Stimulated activated CD4-positive, alpha-beta T cell treated with anti-CD3 and anti-CD28 coated beads, Interleukin-15, amount 100 ng/mL, for 48 hours (primary cell): ENCODE measurements around the gene ENO2.
"Not testable (repeated sequence)": the region's sequence is repeated elsewhere in the genome, so short reads cannot be mapped to it uniquely, and the experiment has no call there.

Experiments used
- DNase-seq, 2 donors: peaks; one replicate each; pipeline ENCODE4 v3.0.0-alpha.2; 2020; ENCODE audit warnings: low read depth in 2 of 2

The ENO2 gene

GRCh38 chr12:6886206-6886999 lies 28.0 kb upstream of the ENO2 start:
- not testable (repeated sequence) for DNase-seq

DNA sequence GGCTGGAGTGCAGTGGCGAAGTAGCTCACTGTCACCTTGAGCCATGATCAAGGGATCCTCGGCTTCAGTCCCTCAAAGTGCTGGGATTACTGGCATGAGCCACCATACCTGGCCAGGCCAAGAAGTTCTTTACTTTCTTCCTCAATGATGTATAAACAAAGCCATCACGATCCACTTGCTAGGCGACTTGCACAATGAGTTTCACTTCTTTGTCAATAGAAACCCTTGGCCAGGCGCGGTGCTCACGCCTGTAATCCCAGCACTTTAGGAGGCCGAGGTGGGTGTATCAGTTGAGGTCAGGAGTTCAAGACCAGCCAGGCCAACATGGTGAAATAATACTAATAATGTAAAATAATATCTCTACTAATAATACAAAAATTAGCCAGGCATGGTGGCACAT lies 26.9 kb upstream of the ENO2 start:
- DNase-seq = no peak

DNA sequence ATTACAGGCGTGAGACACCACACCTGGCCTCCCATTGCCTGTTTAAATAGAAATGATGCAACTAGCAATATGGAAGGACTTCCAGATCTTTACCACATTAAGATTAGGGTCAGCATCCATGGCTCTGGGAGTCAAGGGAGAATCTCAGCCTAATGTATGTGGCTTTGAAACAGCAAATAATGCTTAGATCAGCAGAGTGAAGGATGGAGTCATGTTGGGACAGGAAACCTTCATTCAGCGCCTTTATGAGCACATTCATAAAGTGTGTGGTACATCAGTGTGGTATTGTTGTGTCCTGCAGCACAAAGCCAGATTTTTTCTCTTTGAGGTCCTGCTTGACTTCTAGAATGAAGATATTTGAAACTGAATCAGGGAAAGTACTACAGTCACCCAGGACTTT lies 26.0 kb upstream of the ENO2 start:
- no peak for DNase-seq

- not testable (repeated sequence) for DNase-seq
These were observed 25.6 kb upstream of the ENO2 start for GRCh38 chr12:6888794-6889193.

GRCh38 chr12:6889775-6890573 lies 24.4 kb upstream of the ENO2 start:
- DNase-seq = not testable (repeated sequence)

GRCh38 chr12:6890789-6891645 lies 23.4 kb upstream of the ENO2 start:
- peak; percentile 97 to 99 for DNase-seq

- DNase-seq = no peak
These were observed 22.8 kb upstream of the ENO2 start for GRCh38 chr12:6891646-6892001.

DNA sequence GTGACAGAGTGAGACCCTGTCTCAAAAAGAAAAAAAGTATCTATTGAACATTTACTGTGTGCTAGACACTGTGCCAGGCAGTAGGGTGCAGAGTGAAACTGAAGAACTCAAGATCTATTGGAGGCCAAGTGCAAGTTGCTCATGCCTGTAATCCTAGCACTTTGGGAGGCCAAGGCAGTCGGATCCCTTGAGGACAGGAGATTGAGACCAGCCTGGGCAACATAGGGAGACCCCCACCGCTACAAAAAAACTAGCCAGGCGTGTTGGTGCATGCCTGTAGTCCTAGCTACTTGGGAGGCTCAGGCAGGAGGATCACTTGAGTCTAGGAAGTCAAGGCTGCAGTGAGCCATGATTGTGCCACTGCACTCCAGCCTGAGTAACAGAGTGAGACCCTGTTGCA lies 21.7 kb upstream of the ENO2 start:
- DNase-seq = not testable (repeated sequence)

GRCh38 chr12:6894321-6894720 lies 20.1 kb upstream of the ENO2 start:
- no peak for DNase-seq

DNA sequence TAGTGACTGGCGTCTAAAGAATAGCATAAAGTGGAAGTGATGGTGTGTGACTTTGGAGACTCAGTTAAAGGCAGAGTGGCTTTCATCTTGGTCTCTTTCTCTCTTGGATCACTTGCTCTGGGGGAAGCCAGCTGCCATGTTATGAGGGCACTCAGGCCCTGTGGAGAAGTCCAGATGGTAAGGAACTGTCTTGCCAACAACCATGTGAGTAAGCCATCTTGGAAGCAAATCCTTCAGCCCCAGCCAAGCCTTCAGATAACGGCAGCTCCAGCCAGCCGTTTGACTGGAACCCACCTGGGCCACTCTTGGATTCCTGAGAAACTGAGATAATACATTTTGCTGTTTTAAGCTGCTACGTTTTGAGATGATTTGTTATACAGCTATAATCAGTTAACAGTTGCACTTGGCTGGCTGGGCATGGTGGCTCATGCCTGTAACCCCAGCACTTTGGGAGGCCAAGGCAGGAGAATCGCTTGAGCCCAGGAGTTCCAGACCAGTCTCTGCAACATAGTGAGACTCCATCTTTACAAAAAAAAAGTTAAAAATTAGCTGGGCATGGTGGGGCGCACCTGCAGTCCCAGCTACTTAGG lies 17.4 kb upstream of the ENO2 start:
- no peak for DNase-seq

GRCh38 chr12:6899427-6899826 lies 15.0 kb upstream of the ENO2 start:
- DNase-seq = no peak

DNA sequence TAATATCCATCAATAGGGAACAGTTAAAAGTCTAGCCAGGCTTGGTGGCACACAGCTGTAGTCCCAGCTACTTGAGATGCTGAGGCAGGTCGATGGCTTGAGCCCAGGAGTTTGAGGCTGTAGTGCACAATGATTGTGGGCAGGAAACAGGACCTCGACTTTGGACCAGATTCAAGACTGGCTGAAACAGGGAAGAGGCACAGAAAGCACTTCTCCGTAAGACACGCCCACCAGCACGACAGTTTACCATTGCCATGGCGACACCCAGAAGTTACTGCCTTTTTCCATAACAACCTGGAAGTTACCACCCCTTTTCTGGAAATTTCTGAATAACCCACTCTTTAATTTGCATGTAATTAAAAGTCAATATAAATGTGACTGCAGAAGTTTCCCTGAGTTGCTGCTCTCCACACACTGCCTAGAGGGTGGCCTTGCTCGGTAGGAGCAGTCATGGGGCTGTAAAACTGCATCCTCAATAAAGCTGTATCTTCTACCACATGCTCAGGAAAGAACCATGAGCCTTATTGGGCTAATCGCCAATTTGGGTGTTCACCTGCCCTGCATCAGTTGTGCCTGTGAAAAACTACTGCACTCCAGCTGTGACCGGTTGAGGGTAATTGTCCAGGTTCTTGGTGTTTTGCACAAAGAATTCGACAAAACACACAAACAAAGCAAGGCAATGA lies 14.4 kb upstream of the ENO2 start:
- DNase-seq = no peak

DNA sequence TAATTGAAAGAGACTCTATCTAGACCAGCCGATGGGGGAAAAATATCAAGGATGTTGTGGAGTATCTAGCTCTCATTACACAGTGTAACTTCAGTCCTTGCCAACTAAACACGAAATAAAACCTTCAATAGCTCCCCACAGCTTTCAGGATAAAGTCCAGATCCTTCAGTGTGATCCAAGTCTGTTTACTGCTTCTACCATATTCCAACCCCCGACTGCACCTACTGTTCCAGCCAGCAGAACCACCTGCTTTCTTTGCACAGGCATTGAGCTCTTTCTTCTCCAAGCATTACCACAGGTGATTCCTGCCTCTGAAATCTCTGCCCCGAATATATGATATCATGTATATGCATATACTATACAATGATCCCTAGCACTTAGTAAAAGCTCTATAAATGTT lies 11.9 kb upstream of the ENO2 start:
- DNase-seq = no peak

DNA sequence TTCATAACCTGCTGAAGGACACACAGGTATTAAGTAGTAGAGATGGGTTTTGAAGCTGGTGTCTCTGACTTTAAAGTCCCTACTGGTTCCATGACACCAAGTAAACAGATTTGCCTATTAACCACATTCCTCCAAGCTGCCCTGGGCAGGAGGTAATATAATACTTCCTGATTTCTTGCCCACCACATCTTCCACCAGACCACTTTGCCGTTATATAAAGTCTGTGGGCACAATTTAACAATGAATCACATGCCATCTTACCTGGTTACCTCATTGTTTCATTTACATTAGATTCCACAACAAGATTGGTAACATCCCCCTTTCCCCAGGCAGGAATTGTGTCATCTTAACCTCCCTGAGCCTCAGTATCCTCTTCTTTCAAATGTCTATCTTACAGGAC lies 10.7 kb upstream of the ENO2 start:
- DNase-seq = no peak

GRCh38 chr12:6904280-6905276 lies 9.8 kb upstream of the ENO2 start, which contains the start of gene LRRC23:
Gene LRRC23, plus strand, starts transcription at chr12:6904822. Its CDS starts 812 bp downstream, at chr12:6905634.
- peak; percentile 96 to 98 for DNase-seq

GRCh38 chr12:6905414-6906040 lies 8.9 kb upstream of the ENO2 start:
- no peak for DNase-seq

GRCh38 chr12:6908141-6908540 lies 6.2 kb upstream of the ENO2 start:
- not testable (repeated sequence) for DNase-seq

DNA sequence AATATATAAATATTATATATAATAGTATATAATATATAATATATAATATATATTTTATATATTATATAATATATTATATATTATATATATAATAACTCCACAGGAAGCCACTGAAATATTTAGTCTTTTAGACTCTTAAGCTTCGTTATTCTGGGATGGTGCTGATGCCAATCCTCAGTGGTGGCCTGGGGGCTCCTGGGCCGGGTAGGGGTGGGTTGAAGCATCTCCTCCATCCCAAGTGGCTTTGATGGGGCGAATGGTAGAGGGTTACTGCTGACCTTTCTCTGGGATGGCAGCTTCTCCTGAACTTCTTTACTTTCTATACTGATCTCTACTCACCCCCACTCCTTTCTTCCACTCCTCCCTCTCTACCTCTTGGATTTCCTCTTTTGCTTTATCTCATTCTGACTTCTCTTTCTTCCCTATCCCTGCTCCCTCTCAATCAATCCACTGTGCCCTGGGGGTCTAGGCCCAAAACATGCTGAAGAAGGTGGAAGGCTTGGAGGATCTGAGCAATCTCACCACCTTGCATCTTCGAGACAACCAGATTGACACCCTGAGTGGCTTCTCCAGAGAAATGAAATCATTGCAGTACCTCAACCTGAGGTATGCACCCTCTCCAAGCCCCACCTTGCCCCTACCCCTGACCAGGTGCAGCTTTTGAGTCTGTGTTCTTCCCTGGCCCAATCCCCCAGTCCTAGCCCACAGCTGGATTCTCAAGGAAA lies 4.8 kb upstream of the ENO2 start:
- no peak for DNase-seq
